ENCODE measurements around the gene R3HDM2. TPM values are rescaled to one million over a fixed set of nuclear protein-coding genes. Genes with fewer than 3 reads are reported as not detected.
"Not testable (repeated sequence)": the region's sequence is repeated elsewhere in the genome, so short reads cannot be mapped to it uniquely, and the experiment has no call there.

R3HDM2 gene
- total RNA-seq, 6 experiments from 2014 or later, result 33.7 to 39.4 (median 37.9) TPM

- H3K4me1 Mint-ChIP-seq (ENCODE audit: low read depth), result peaks cover 27% of the 10 kb centered on the region
- no peaks in the 10 kb centered on the region for H3K36me3 Mint-ChIP-seq (ENCODE audit: low read depth)
- no peak for TF ChIP-seq CTCF (IDR thresholded peaks at IDR 0.05)
- no peak overlapping the region for H3K4me3 Mint-ChIP-seq
- DNase-seq, result no peak
- H3K9me3 Mint-ChIP-seq, result no peaks in the 10 kb centered on the region
- no peaks in the 10 kb centered on the region; the same call in 1 of the 2 replicates for H3K27me3 Mint-ChIP-seq (ENCODE audit: insufficient read depth)
- H3K27ac Mint-ChIP-seq, result no peak overlapping the region
These were observed 18.5 kb upstream of the R3HDM2 start for GRCh38 chr12:57449375-57449774.

- Mint-ChIP-seq H3K9me3 (no peaks in the 10 kb centered on the region), H3K36me3 (ENCODE audit: low read depth) (no peaks in the 10 kb centered on the region), H3K27ac (no peak overlapping the region), H3K4me3 (no peak overlapping the region), H3K4me1 (ENCODE audit: low read depth) (peaks cover 26% of the 10 kb centered on the region), H3K27me3 (ENCODE audit: insufficient read depth) (no peaks in the 10 kb centered on the region; the same call in 1 of the 2 replicates)
- DNase-seq, result no peak
- TF ChIP-seq CTCF (IDR thresholded peaks at IDR 0.05), result no peak
These were observed 17.8 kb upstream of the R3HDM2 start for GRCh38 chr12:57448669-57449068.

- peaks cover 6% of the 10 kb centered on the region; the same call in 1 of the 2 replicates for H3K36me3 Mint-ChIP-seq (ENCODE audit: low read depth)
- DNase-seq, result no peak
- no peak overlapping the region for H3K4me3 Mint-ChIP-seq
- peaks cover 6% of the 10 kb centered on the region for H3K9me3 Mint-ChIP-seq
- H3K27me3 Mint-ChIP-seq (ENCODE audit: insufficient read depth), result peaks cover 2% of the 10 kb centered on the region; the same call in 1 of the 2 replicates
- H3K4me1 Mint-ChIP-seq (ENCODE audit: low read depth), result peaks cover 9% of the 10 kb centered on the region
- H3K27ac Mint-ChIP-seq, result no peak overlapping the region
- no peak for TF ChIP-seq CTCF (IDR thresholded peaks at IDR 0.05)
These were observed 15.6 kb upstream of the R3HDM2 start for GRCh38 chr12:57446292-57446960.

- no peak overlapping the region for H3K27ac Mint-ChIP-seq
- TF ChIP-seq CTCF (IDR thresholded peaks at IDR 0.05), result no peak
- no peak for DNase-seq
- no peaks in the 10 kb centered on the region for H3K4me1 Mint-ChIP-seq (ENCODE audit: low read depth)
- H3K36me3 Mint-ChIP-seq (ENCODE audit: low read depth), result peaks cover 10% of the 10 kb centered on the region
- H3K27me3 Mint-ChIP-seq (ENCODE audit: insufficient read depth), result peaks cover 5% of the 10 kb centered on the region; the same call in 1 of the 2 replicates
- H3K9me3 Mint-ChIP-seq, result peaks cover 11% of the 10 kb centered on the region
- H3K4me3 Mint-ChIP-seq, result no peak overlapping the region
These were observed 13.9 kb upstream of the R3HDM2 start for GRCh38 chr12:57444744-57445143.

GRCh38 chr12:57444337-57444736, 13.5 kb upstream of the R3HDM2 start:
- not testable (repeated sequence) for H3K27ac Mint-ChIP-seq

GRCh38 chr12:57441846-57442427, 11.1 kb upstream of the R3HDM2 start:
- H3K9me3 Mint-ChIP-seq, result peaks cover 11% of the 10 kb centered on the region
- DNase-seq, result no peak
- peaks cover 10% of the 10 kb centered on the region for H3K36me3 Mint-ChIP-seq (ENCODE audit: low read depth)
- peaks cover 6% of the 10 kb centered on the region; the same call in 1 of the 2 replicates for H3K27me3 Mint-ChIP-seq (ENCODE audit: insufficient read depth)
- no peak overlapping the region for H3K4me3 Mint-ChIP-seq
- no peaks in the 10 kb centered on the region for H3K4me1 Mint-ChIP-seq (ENCODE audit: low read depth)
- no peak overlapping the region for H3K27ac Mint-ChIP-seq
- TF ChIP-seq CTCF (IDR thresholded peaks at IDR 0.05), result no peak

More at GRCh38 chr12:57444337-57444736, 13.5 kb upstream of the R3HDM2 start:
- H3K36me3 Mint-ChIP-seq (ENCODE audit: low read depth), result peaks cover 10% of the 10 kb centered on the region
- H3K4me1 Mint-ChIP-seq (ENCODE audit: low read depth); H3K27me3 Mint-ChIP-seq (ENCODE audit: insufficient read depth); H3K4me3 Mint-ChIP-seq; DNase-seq: not testable (repeated sequence)
- H3K9me3 Mint-ChIP-seq, result peaks cover 11% of the 10 kb centered on the region

GRCh38 chr12:57441393-57441792, 10.6 kb upstream of the R3HDM2 start:
- H3K27me3 Mint-ChIP-seq (ENCODE audit: insufficient read depth); DNase-seq; H3K4me1 Mint-ChIP-seq (ENCODE audit: low read depth); H3K4me3 Mint-ChIP-seq; H3K27ac Mint-ChIP-seq: not testable (repeated sequence)
- H3K36me3 Mint-ChIP-seq (ENCODE audit: low read depth), result peaks cover 10% of the 10 kb centered on the region
- peaks cover 11% of the 10 kb centered on the region for H3K9me3 Mint-ChIP-seq
